DOHH2 (cell line): Measurements from ENCODE around the gene HAL.

Source experiments
- H3F3A ChIP-seq: fragments of 200-600 bp; sonication (generic), shearing (Covaris generic); 2 replicates; pipeline ENCODE4 v1.6.0; 2016; ENCODE audit warnings: antibody characterized with exemption, mild to moderate bottlenecking; ENCODE audit not compliant: control insufficient read depth, insufficient read depth
- H3K27ac ChIP-seq: fragments of 200-600 bp; sonication (generic); 2 replicates; pipeline ENCODE4 v1.5.1; 2014; ENCODE audit warnings: low read depth, mild to moderate bottlenecking, low read length, moderate library complexity
- H3K27me3 ChIP-seq: fragments of 200-600 bp; sonication (generic); 2 replicates; pipeline ENCODE4 v1.6.1; 2014; ENCODE audit warnings: mild to moderate bottlenecking, low read length, mixed read lengths; ENCODE audit not compliant: control insufficient read depth
- H3K36me3 ChIP-seq: fragments of 200-600 bp; sonication (generic); 2 replicates; pipeline ENCODE4 v1.6.1; 2014; ENCODE audit warnings: mild to moderate bottlenecking, low read length, moderate library complexity, mixed read lengths; ENCODE audit not compliant: control insufficient read depth
- H3K4me1 ChIP-seq: fragments of 200-600 bp; sonication (generic); 2 replicates; pipeline ENCODE4 v1.6.1; 2014; ENCODE audit warnings: mild to moderate bottlenecking, low read length, mixed read lengths; ENCODE audit not compliant: control insufficient read depth
- H3K4me2 ChIP-seq: fragments of 200-600 bp; sonication (generic); 2 replicates; pipeline ENCODE4 v1.6.0; 2014; ENCODE audit warnings: mild to moderate bottlenecking, low read length, moderate library complexity
- H3K4me3 ChIP-seq: fragments of 200-600 bp; sonication (generic); 2 replicates; pipeline ENCODE4 v1.5.1; 2014; ENCODE audit warnings: mild to moderate bottlenecking, low read length, mixed read lengths
- H3K79me2 ChIP-seq: fragments of 200-600 bp; sonication (generic); 2 replicates; pipeline ENCODE4 v1.6.1; 2014; ENCODE audit warnings: mild to moderate bottlenecking, low read length, mixed read lengths; ENCODE audit not compliant: control insufficient read depth
- H3K9me2 ChIP-seq: fragments of 200-600 bp; sonication (generic); replicated peaks from 2 replicates; pipeline ENCODE4 v1.6.1; 2014; ENCODE audit warnings: mild to moderate bottlenecking, low read length, mixed read lengths; ENCODE audit not compliant: control insufficient read depth
- H3K9me3 ChIP-seq: fragments of 200-600 bp; sonication (generic); 2 replicates; pipeline ENCODE4 v1.6.1; 2014; ENCODE audit warnings: antibody characterized with exemption, low read length, mixed read lengths; ENCODE audit not compliant: control insufficient read depth, insufficient read depth
- H4K20me1 ChIP-seq: fragments of 200-600 bp; sonication (generic); 2 replicates; pipeline ENCODE4 v1.6.0; 2014; ENCODE audit warnings: low read depth, mild to moderate bottlenecking, antibody characterized with exemption, low read length, moderate library complexity; ENCODE audit not compliant: control insufficient read depth, insufficient read depth
- CTCF ChIP-seq: fragments of 200-600 bp; sonication (generic); IDR thresholded peaks from one replicate; pipeline ENCODE4 v1.5.1; 2014; ENCODE audit warnings: antibody characterized with exemption, mild to moderate bottlenecking, low read depth, low read length; ENCODE audit not compliant: poor library complexity, severe bottlenecking
- EZH2phosphoT487 ChIP-seq: fragments of 200-600 bp; sonication (generic); IDR thresholded peaks from 2 replicates; pipeline ENCODE4 v1.6.1; 2017; ENCODE audit warnings: borderline replicate concordance, mild to moderate bottlenecking, antibody characterized with exemption, low read length, moderate library complexity, mixed read lengths

The HAL gene

GRCh38 chr12:95962222-95962621 is 33.9 kb downstream of the HAL start:
- Histone ChIP-seq H3K27me3 (0 out of 2 replicates have a peak, but pooled peaks cover 4% of the 10 kb centered on the region), H3K9me2 (no peaks in the 10 kb centered on the region), H3K9me3 (no peaks in the 10 kb centered on the region), H3K27ac (no peak overlapping the region), H3K4me1 (no peaks in the 10 kb centered on the region), H4K20me1 (no peaks in the 10 kb centered on the region), H3K4me2 (no peak overlapping the region), H3K4me3 (no peak overlapping the region), H3K36me3 (no peaks in the 10 kb centered on the region), H3K79me2 (no peaks in the 10 kb centered on the region), H3F3A (no peaks in the 10 kb centered on the region)
- no peak for TF ChIP-seq CTCF
- no peak for TF ChIP-seq EZH2phosphoT487

GRCh38 chr12:95960241-95960640 is 35.9 kb downstream of the HAL start:
- TF ChIP-seq CTCF (no peak), EZH2phosphoT487 (no peak)
- Histone ChIP-seq H3F3A (no peaks in the 10 kb centered on the region), H3K4me2 (no peak overlapping the region)

GRCh38 chr12:95959107-95959506 is 37.0 kb downstream of the HAL start:
- Histone ChIP-seq H3K79me2 (no peaks in the 10 kb centered on the region), H3K9me3 (no peaks in the 10 kb centered on the region), H3K4me3 (no peak overlapping the region), H3K4me1 (no peaks in the 10 kb centered on the region), H3K27ac (no peak overlapping the region), H4K20me1 (no peaks in the 10 kb centered on the region), H3K27me3 (0 out of 2 replicates have a peak, but pooled peaks cover 4% of the 10 kb centered on the region), H3K9me2 (no peaks in the 10 kb centered on the region), H3K36me3 (no peaks in the 10 kb centered on the region), H3F3A (no peaks in the 10 kb centered on the region), H3K4me2 (no peak overlapping the region)
- TF ChIP-seq CTCF (no peak), EZH2phosphoT487 (no peak)

More at GRCh38 chr12:95960241-95960640, 35.9 kb downstream of the HAL start:
- Histone ChIP-seq H3K79me2 (no peaks in the 10 kb centered on the region), H3K4me1 (no peaks in the 10 kb centered on the region), H3K27ac (no peak overlapping the region), H3K27me3 (0 out of 2 replicates have a peak, but pooled peaks cover 4% of the 10 kb centered on the region), H4K20me1 (no peaks in the 10 kb centered on the region), H3K9me3 (no peaks in the 10 kb centered on the region), H3K4me3 (no peak overlapping the region), H3K36me3 (no peaks in the 10 kb centered on the region), H3K9me2 (no peaks in the 10 kb centered on the region)
